Neural cell (in vitro differentiated cells): ENCODE data around the gene ZNF385C.

Experiments
- CTCF ChIP-seq: fragments of 450-650 bp; IDR thresholded peaks from 2 replicates; pipeline ENCODE4 v1.5.1; 2014; ENCODE audit warnings: antibody characterized with exemption, mild to moderate bottlenecking, moderate library complexity; ENCODE audit not compliant: poor library complexity, severe bottlenecking
- EP300 ChIP-seq: fragments of 450-650 bp; conservative IDR thresholded peaks from 2 replicates; pipeline ENCODE4 v1.6.1; 2014; ENCODE audit warnings: antibody characterized with exemption, mild to moderate bottlenecking, moderate library complexity; ENCODE audit not compliant: poor library complexity, severe bottlenecking
- EZH2 ChIP-seq: fragments of 200-600, 300-800 bp; shearing (Covaris generic), sonication (generic); IDR thresholded peaks from 2 replicates; pipeline ENCODE4 v1.6.1; 2014; ENCODE audit warnings: antibody characterized with exemption, low read length, borderline replicate concordance, mild to moderate bottlenecking; ENCODE audit not compliant: insufficient read depth, poor library complexity, severe bottlenecking
- MXI1 ChIP-seq: fragments of 450-650 bp; conservative IDR thresholded peaks from 2 replicates; pipeline ENCODE4 v1.6.1; 2014; ENCODE audit warnings: antibody characterized with exemption, mild to moderate bottlenecking; ENCODE audit not compliant: poor library complexity, severe bottlenecking
- POLR2AphosphoS5 ChIP-seq: IDR thresholded peaks from 2 replicates; pipeline ENCODE4 v1.6.1; 2012
- RAD21 ChIP-seq: fragments of 450-650 bp; conservative IDR thresholded peaks from 2 replicates; pipeline ENCODE4 v1.6.1; 2014; ENCODE audit warnings: antibody characterized with exemption, mild to moderate bottlenecking, moderate library complexity
- SMC3 ChIP-seq: fragments of 450-650 bp; conservative IDR thresholded peaks from 2 replicates; pipeline ENCODE4 v1.6.1; 2014; ENCODE audit warnings: antibody characterized with exemption, mild to moderate bottlenecking, moderate library complexity; ENCODE audit not compliant: poor library complexity
- TAF1 ChIP-seq: IDR thresholded peaks from 2 replicates; pipeline ENCODE4 v1.6.1; 2012; ENCODE audit warnings: low read depth
- TF ChIP-seq, protein P1 (sequence below): IDR thresholded peaks from 2 replicates; pipeline ENCODE4 v1.6.1; 2012; ENCODE audit warnings: borderline replicate concordance

DNA sequence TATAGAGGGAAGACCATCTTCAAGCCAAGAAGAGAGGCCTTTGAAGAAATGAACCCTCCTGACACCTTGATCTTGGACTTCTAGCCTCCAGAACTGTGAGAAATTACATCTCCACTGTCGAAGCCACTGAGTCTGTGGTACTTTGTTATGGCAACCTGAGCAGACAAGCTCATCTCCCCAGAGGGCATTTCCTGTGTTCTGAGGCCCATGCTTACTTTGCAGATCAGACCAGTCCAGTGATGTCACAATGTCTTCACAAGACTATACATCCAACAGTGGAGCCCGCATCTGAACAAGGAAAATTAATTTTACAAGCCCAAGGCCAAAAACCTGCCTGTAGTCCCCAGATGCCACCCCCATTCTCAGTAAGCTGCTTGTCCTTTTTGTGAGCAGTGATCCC lies 33.1 kb downstream of the ZNF385C start:
- TF ChIP-seq CTCF (no peak), SMC3 (no peak), MXI1 (no peak), POLR2AphosphoS5 (no peak), EP300 (no peak), EZH2 (no peak), TAF1 (no peak), RAD21 (no peak)
- TF ChIP-seq, protein P1, sequence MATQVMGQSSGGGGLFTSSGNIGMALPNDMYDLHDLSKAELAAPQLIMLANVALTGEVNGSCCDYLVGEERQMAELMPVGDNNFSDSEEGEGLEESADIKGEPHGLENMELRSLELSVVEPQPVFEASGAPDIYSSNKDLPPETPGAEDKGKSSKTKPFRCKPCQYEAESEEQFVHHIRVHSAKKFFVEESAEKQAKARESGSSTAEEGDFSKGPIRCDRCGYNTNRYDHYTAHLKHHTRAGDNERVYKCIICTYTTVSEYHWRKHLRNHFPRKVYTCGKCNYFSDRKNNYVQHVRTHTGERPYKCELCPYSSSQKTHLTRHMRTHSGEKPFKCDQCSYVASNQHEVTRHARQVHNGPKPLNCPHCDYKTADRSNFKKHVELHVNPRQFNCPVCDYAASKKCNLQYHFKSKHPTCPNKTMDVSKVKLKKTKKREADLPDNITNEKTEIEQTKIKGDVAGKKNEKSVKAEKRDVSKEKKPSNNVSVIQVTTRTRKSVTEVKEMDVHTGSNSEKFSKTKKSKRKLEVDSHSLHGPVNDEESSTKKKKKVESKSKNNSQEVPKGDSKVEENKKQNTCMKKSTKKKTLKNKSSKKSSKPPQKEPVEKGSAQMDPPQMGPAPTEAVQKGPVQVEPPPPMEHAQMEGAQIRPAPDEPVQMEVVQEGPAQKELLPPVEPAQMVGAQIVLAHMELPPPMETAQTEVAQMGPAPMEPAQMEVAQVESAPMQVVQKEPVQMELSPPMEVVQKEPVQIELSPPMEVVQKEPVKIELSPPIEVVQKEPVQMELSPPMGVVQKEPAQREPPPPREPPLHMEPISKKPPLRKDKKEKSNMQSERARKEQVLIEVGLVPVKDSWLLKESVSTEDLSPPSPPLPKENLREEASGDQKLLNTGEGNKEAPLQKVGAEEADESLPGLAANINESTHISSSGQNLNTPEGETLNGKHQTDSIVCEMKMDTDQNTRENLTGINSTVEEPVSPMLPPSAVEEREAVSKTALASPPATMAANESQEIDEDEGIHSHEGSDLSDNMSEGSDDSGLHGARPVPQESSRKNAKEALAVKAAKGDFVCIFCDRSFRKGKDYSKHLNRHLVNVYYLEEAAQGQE = no peak
